HG03469 (cell line): Measurements from ENCODE around the gene PRPF19.
A peak's percentile ranks its signal among the peaks of the same experiment; 100 is the strongest.

Experiments
- ATAC-seq: cut with Tn5 transposase; IDR thresholded peaks from one replicate; pipeline ENCODE4 v1.9.1; 2021; ENCODE audit warnings: mild to moderate bottlenecking, moderate library complexity, moderate number of reproducible peaks; ENCODE audit not compliant: unreplicated experiment

PRPF19 gene

DNA sequence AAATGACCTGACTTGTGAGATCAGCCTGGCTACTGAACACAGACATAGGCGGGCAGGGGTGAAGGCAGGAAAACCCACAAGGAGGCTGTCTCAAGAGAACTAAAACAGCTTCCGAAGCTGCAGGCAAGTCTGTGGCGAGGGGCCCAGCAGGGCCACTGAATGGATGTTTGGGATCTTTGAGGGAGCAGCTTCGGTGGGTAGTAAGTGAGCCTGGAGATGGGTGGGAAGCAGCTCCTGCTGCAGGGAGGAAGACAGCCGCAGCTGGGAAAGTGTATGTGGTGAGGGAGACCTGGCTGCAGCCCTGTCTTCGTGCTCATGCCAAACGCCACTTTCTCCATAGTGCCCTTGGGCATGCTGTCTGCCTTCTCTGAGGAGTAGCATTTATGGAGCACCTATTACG, 61.0 kb downstream of the PRPF19 start:
- no peak for ATAC-seq

DNA sequence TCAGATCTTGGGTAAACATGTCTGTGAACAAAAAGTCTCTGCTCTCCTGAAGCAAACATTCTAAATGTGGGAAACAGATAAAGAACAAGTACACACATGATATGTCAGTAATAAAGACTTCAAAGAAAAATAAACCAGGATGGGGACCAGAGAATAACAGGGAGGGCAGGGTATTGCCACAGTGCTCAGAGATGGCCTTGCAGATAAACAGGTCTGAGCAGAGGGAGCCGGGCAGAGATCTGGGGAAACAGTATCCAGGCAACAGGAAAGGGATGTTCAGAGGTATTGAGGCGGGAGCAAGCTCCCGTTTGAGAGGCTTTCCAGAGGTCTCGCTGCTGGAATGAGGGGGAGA, 61.5 kb downstream of the PRPF19 start:
- no peak for ATAC-seq

DNA sequence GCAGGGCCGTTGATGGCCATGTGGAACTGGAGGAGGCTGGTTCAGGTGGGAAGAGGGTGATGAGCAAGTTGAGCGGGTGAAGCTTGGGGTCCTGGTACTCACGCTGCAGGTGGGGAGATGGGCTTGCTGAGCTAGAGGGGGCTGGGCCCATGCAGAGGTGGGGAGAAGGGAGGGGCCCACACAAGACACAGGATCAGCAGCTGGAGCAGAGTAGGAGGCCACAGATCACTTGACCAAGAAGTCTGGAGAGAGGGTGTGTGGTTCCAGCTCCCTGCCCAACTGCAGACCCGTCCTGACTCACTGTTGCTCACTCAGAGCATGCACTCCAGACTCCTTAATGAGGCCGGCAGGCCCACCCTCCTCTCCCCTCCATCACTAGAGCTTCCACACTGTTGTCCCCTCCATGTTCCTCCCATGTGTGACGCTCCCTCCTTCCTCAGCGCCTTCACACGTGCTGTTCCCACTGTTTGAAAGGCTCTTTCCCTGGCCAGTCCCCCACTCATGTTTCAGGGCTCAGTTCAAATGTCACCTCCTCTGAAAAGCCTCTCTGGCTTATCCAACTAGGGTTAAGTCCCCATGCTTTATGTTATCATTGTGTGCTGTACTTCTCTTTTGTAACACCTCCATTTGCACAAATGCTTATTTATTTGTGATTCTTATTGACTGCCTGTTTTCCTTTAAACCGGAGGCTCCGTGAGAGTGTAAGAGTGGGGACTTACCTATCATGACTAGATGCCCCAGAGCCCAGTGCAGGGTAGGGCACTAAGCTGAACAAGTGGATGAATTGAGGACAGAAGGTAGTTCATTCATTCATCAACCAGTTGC, 62.1 kb downstream of the PRPF19 start:
- ATAC-seq, result no peak

DNA sequence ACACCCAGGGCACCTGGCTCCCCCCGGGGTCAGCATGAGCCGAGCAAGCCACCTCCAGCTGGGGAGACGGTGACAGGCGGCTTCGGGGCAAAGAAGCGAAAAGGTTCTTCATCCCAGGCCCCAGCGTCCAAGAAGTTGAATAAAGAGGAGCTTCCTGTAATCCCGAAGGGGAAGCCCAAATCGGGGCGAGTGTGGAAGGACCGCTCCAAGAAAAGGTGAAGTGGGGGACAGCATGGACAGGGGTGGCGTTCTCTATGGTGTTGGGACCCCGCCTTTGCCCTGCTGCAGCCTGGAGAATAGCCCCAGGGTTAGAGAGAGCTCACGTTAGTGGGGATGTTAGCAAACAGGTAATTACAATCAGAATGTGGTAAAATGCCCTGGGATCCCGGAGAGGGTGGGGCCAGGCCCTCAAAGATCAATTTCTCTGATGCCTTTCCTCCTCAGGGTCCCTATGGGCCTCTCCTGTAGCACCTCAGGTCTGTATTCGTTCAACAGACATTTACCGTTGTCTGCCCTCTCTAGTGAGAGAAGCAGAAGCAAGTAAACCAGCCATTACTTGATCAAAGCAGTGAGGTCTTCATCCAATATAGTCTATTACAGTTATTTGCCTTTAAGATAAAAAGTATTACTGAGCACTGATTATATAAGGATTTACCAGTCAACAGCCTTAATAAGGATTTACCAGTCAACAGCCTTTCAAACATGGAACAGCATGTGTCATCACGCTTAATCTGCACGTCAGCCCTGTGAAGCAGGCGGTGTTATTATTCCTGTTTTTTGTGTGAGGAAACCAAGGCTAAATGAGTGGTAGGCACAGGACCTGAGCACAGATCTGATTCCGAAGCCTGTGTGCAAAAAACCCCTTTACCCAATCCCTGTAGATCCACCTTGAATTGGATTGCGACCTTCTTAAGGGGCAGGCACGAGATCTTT, 63.5 kb downstream of the PRPF19 start:
- no peak for ATAC-seq

DNA sequence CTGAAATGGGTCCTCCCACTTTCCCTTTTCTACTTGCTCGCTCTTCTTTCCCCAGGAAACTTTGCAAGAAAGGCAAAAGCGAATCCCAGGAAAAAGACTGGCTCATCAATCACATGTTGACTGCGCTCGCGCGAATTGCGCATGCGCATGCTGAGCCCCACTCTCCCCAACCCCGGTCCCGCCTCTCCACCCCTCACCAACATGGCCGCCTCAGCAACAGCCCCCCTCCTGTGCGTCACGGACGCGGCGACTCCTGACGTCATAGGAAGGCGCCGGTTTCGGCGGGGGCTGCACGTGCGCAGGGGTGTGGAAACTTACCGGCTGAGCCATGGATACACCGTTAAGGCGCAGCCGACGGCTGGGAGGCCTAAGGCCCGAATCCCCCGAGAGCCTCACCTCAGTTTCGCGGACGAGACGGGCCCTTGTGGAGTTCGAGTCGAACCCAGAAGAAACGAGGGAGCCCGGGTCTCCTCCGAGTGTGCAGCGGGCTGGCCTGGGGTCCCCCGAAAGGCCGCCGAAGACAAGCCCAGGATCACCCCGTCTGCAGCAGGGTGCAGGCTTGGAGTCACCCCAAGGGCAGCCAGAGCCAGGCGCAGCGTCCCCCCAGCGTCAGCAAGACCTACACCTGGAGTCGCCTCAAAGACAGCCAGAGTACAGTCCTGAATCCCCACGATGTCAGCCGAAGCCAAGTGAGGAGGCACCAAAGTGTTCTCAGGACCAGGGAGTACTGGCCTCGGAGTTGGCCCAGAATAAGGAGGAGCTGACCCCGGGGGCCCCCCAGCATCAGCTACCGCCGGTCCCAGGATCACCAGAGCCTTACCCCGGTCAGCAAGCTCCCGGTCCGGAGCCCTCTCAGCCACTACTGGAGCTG, 64.4 kb downstream of the PRPF19 start, which contains the start of gene CCDC86:
Gene CCDC86 (plus strand): TSS at position 317 of the 871 bp plus-strand sequence. CDS start 12 bp downstream, at position 329.
- ATAC-seq, result peak; percentile 49
